OCI-LY3 (cell line): ENCODE data around the gene ZAP70.

Experiments
- H2AFZ ChIP-seq: fragments of 200-600, 300-600 bp; shearing (Covaris generic); 2 replicates; pipeline ENCODE4 v1.6.0; 2014; ENCODE audit warnings: antibody characterized with exemption, low read depth, low read length
- H3K27ac ChIP-seq: fragments of 200-600, 300-600 bp; sonication (generic); 2 replicates; pipeline ENCODE4 v1.5.1; 2014; ENCODE audit warnings: mild to moderate bottlenecking, low read length, moderate library complexity, mixed read lengths
- H3K27me3 ChIP-seq: fragments of 200-600, 300-600 bp; sonication (generic); 2 replicates; pipeline ENCODE4 v1.6.1; 2014; ENCODE audit warnings: low read depth, low read length, mixed read lengths
- H3K36me3 ChIP-seq: fragments of 200-600, 300-600 bp; sonication (generic); replicated peaks from 2 replicates; pipeline ENCODE3; 2014; ENCODE audit warnings: low read depth, low read length, mixed read lengths
- H3K4me1 ChIP-seq: fragments of 300-600, 200-600 bp; sonication (generic); 2 replicates; pipeline ENCODE4 v1.6.1; 2014; ENCODE audit warnings: low read length, mixed read lengths
- H3K4me2 ChIP-seq: fragments of 200-600, 300-600 bp; sonication (generic); 2 replicates; pipeline ENCODE4 v1.6.1; 2014; ENCODE audit warnings: low read length, mixed read lengths
- H3K4me3 ChIP-seq: fragments of 300-600, 200-600 bp; sonication (generic); 2 replicates; pipeline ENCODE4 v1.5.1; 2014; ENCODE audit warnings: antibody characterized with exemption, mild to moderate bottlenecking, low read length, moderate library complexity
- H3K79me2 ChIP-seq: fragments of 300-600, 200-600 bp; shearing (Covaris generic); 2 replicates; pipeline ENCODE4 v1.6.1; 2014; ENCODE audit warnings: mild to moderate bottlenecking, low read length, mixed read lengths
- H3K9ac ChIP-seq: fragments of 300-600, 200-600 bp; shearing (Covaris generic); 2 replicates; pipeline ENCODE4 v1.6.0; 2014; ENCODE audit warnings: mild to moderate bottlenecking, low read length, moderate library complexity
- H3K9me3 ChIP-seq: fragments of 200-600, 300-600 bp; shearing (Covaris generic); 2 replicates; pipeline ENCODE4 v1.6.1; 2014; ENCODE audit warnings: low read length, mixed read lengths; ENCODE audit not compliant: insufficient read depth
- H4K20me1 ChIP-seq: fragments of 200-600, 300-600 bp; sonication (generic); 2 replicates; pipeline ENCODE4 v1.6.1; 2016; ENCODE audit warnings: low read length, mixed read lengths; ENCODE audit not compliant: insufficient read depth
- EZH2phosphoT487 ChIP-seq: fragments of 200-600 bp; shearing (Covaris generic); IDR thresholded peaks from 2 replicates; pipeline ENCODE4 v1.6.1; 2018; ENCODE audit warnings: antibody characterized with exemption, mixed run types, low read depth
- TF ChIP-seq, protein P1 (sequence below): fragments of 200-600, 300-600 bp; sonication (generic); IDR thresholded peaks from 2 replicates; pipeline ENCODE4 v1.5.1; 2014; ENCODE audit warnings: antibody characterized with exemption, low read length, low read depth

ZAP70 gene

DNA sequence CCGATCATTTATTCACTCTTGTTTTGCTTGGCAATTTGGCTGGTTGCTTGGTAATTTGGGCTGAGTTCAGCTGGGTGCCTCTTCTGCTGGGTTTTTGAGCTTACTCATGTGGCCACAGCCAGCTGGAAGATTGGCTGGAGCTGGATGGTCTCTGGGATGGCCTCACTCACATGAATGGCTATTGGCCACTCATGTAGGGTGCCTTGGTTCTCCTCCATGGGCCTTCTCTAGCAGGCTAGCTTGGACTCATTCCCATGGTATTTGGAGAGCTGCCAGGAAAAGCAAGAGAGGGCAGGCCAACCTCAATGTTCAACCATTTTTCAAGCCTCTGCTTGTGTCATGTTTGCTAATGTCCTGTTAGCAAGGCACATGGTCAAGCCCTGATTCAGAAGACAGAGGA lies 16.9 kb downstream of the ZAP70 start:
- Histone ChIP-seq H3K4me3 (no peak overlapping the region), H3K9ac (no peak overlapping the region), H3K27ac (no peak overlapping the region), H2AFZ (no peak overlapping the region), H3K4me1 (no peaks in the 10 kb centered on the region), H4K20me1 (no peaks in the 10 kb centered on the region), H3K79me2 (no peaks in the 10 kb centered on the region), H3K27me3 (no peaks in the 10 kb centered on the region), H3K4me2 (no peak overlapping the region), H3K36me3 (no peaks in the 10 kb centered on the region), H3K9me3 (no peaks in the 10 kb centered on the region; the same call in 1 of the 2 replicates)
- TF ChIP-seq EZH2phosphoT487: no peak
- TF ChIP-seq, protein P1, sequence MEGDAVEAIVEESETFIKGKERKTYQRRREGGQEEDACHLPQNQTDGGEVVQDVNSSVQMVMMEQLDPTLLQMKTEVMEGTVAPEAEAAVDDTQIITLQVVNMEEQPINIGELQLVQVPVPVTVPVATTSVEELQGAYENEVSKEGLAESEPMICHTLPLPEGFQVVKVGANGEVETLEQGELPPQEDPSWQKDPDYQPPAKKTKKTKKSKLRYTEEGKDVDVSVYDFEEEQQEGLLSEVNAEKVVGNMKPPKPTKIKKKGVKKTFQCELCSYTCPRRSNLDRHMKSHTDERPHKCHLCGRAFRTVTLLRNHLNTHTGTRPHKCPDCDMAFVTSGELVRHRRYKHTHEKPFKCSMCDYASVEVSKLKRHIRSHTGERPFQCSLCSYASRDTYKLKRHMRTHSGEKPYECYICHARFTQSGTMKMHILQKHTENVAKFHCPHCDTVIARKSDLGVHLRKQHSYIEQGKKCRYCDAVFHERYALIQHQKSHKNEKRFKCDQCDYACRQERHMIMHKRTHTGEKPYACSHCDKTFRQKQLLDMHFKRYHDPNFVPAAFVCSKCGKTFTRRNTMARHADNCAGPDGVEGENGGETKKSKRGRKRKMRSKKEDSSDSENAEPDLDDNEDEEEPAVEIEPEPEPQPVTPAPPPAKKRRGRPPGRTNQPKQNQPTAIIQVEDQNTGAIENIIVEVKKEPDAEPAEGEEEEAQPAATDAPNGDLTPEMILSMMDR: no peak

DNA sequence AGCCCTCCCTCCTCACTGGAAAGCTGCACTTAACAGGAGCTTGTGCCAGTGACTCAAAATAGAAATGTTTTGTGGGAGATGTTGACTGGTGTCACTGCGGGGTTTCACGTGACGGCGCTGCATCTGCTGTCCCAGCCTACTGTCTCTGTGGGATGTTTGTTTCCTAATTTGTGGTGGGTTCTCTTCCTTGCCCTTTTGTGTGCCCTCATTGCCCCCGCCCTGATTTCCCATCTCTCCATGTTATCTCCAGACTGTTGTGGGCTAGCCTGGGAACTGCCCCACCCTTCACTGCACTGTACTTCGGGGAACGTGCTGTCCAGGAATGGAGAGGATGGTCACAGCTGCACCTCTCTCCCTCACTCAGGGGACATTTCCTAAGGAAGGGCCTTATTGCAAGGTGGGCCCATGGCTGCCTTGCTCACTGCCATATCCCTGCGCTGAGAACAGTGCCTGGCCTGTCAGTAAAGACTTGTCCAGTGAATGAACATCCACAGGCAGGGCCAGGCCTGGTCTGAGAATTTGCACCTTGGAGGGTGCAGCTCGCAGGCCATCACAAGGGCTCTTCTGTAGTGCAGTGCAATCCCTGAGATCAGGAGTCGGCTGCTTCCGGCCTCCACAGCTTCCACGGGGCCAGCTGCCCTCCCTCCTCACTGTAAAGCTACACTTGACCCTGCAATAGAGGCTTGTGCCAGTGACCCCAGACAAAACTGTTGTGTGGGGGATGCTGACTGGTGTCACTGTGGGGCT lies 18.1 kb downstream of the ZAP70 start:
- Histone ChIP-seq H3K9me3 (no peaks in the 10 kb centered on the region; the same call in 1 of the 2 replicates), H2AFZ (no peak overlapping the region), H3K27me3 (no peaks in the 10 kb centered on the region), H3K4me2 (no peak overlapping the region), H3K4me1 (no peaks in the 10 kb centered on the region), H4K20me1 (no peaks in the 10 kb centered on the region), H3K36me3 (no peaks in the 10 kb centered on the region), H3K4me3 (no peak overlapping the region), H3K79me2 (no peaks in the 10 kb centered on the region), H3K27ac (no peak overlapping the region), H3K9ac (no peak overlapping the region)
- TF ChIP-seq, protein P1: no peak
- TF ChIP-seq EZH2phosphoT487: no peak

DNA sequence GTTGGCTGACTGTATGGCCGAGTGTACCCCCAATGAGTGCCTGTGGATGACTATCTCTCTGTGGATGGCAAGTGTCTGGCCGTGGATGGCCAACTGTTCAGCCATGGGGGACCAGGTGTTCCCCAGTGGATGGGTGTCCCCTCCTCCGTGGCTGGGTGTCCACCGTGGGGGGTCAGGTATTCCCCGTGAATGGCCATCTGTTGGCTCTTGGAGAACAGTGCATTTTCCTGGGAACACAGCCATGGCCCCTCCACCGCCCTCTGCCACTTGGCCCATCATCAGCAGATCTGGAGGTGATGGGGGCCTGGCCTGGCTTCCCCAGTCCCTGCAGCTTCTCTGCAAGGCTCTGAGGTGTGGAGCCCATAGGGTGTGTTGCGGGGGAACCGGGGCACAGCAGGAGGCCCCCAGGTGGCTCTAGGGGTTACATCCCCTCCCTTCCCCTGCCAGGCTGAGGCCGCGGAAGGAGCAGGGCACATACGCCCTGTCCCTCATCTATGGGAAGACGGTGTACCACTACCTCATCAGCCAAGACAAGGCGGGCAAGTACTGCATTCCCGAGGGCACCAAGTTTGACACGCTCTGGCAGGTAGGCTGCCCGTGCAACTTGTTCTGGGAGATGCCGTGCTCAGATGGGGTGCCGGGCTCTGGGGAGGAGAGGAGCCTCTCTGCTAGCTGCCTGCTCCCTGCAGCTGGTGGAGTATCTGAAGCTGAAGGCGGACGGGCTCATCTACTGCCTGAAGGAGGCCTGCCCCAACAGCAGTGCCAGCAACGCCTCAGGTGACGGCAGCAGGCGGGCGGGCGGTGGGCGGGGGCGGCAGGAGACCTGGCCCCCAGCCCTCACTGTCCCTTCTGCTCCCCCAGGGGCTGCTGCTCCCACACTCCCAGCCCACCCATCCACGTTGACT lies 19.3 kb downstream of the ZAP70 start:
- no peak overlapping the region for H3K27ac ChIP-seq
- no peak overlapping the region for H3K9ac ChIP-seq
- no peak overlapping the region for H3K4me2 ChIP-seq
- no peaks in the 10 kb centered on the region for H3K79me2 ChIP-seq
- no peaks in the 10 kb centered on the region for H3K27me3 ChIP-seq
- no peaks in the 10 kb centered on the region for H3K36me3 ChIP-seq
- no peaks in the 10 kb centered on the region for H4K20me1 ChIP-seq
- no peak for TF ChIP-seq EZH2phosphoT487
- TF ChIP-seq, protein P1: no peak
- H2AFZ ChIP-seq: no peak overlapping the region
- H3K4me1 ChIP-seq: no peaks in the 10 kb centered on the region
- no peak overlapping the region for H3K4me3 ChIP-seq
- H3K9me3 ChIP-seq: no peaks in the 10 kb centered on the region; the same call in 1 of the 2 replicates

DNA sequence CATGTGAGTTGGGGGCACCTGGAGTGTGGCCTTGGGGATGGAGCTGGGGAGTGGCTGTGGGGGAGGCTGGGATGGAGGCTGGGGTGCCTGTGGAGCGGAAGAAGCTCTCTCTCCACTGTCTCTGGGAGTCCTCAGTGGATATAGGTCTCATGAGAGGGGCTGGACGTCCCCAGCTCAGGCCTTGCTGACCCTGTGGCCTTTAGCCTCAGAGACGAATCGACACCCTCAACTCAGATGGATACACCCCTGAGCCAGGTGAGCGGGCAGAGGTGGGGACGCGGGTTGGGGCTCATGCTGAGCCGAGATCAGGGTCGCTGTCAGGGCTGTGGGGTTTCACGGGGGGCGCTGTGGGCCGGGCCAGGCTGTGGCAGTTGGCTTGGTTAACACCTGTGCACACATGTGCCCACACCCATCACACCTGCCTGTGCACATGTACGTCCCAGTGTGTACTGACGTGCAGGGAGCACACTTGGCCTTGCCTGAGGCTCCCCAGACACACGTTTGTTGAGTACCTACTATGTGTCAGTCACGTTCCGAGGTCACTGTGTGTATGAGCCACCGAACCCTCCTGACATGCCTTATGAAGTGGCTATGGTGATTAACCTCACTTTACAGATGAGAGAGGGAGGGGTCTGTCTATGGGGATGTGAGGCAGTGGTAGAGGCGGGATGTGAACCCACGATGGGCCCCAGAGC lies 20.1 kb downstream of the ZAP70 start:
- Histone ChIP-seq H3K27me3 (no peaks in the 10 kb centered on the region), H3K9me3 (no peaks in the 10 kb centered on the region; the same call in 1 of the 2 replicates), H2AFZ (no peak overlapping the region), H3K27ac (no peak overlapping the region), H3K36me3 (no peaks in the 10 kb centered on the region), H4K20me1 (no peaks in the 10 kb centered on the region), H3K4me3 (no peak overlapping the region), H3K79me2 (no peaks in the 10 kb centered on the region), H3K4me1 (no peaks in the 10 kb centered on the region), H3K9ac (no peak overlapping the region), H3K4me2 (no peak overlapping the region)
- TF ChIP-seq EZH2phosphoT487: no peak
- TF ChIP-seq, protein P1: no peak
